Measurements from ENCODE around the gene ANXA6. TPM values are rescaled to one million over a fixed set of nuclear protein-coding genes. Genes with fewer than 3 reads are reported as not detected.
"Not testable (repeated sequence)": the region's sequence is repeated elsewhere in the genome, so short reads cannot be mapped to it uniquely, and the experiment has no call there.

ANXA6 gene
- total RNA-seq, 4 donors from 2014 or later = 359 to 435 (median 375) TPM

- ATAC-seq = no peak
- Histone ChIP-seq H3K27ac (no peak overlapping the region), H3K9me3 (no peaks in the 10 kb centered on the region), H3K36me3 (peaks cover 0 to 61% of the 10 kb centered on the region in 2 donors), H3K27me3 (no peaks in the 10 kb centered on the region), H3K4me1 (peaks cover 0 to 10% (median 6%) of the 10 kb centered on the region in 3 donors), H3K4me3 (no peak overlapping the region)
- 71% methylated on average over 1 of the region's 1 CpG; no CpG with 5 or more reads in 1 of the 2 donors for WGBS, 2 donors (ENCODE audit: low coverage in 1 of 2)
- TF ChIP-seq CTCF (IDR thresholded peaks at IDR 0.05) (no peak), POLR2AphosphoS5 (IDR thresholded peaks at IDR 0.05) (no peak), EP300 (IDR thresholded peaks at IDR 0.05) (no peak), POLR2A (IDR thresholded peaks at IDR 0.05) (no peak)
Measured at GRCh38 chr5:151178372-151178771, 20.8 kb upstream of the ANXA6 start.

- H3K4me1 ChIP-seq, H3K4me3 ChIP-seq, H3K27ac ChIP-seq, ATAC-seq, H3K27me3 ChIP-seq, H3K9me3 ChIP-seq: not testable (repeated sequence)
- 97 to 100% methylated on average over 1 to 5 of the region's 5 CpGs for WGBS, 2 donors (ENCODE audit: low coverage in 1 of 2)
- H3K36me3 ChIP-seq = peaks cover 0 to 40% of the 10 kb centered on the region in 2 donors
Measured at GRCh38 chr5:151176268-151176667, 18.7 kb upstream of the ANXA6 start.

GRCh38 chr5:151174612-151175101, 17.1 kb upstream of the ANXA6 start:
- Histone ChIP-seq H3K27me3 (no peaks in the 10 kb centered on the region), H3K9me3 (no peaks in the 10 kb centered on the region), H3K27ac (peak overlapping the region in 3 of 4 donors; percentile 26 to 66 (median 60)), H3K36me3 (peaks cover 0 to 24% of the 10 kb centered on the region in 2 donors), H3K4me1 (peaks cover 0 to 10% (median 6%) of the 10 kb centered on the region in 3 donors), H3K4me3 (peak overlapping the region in 1 of 2 donors; percentile 25)
- WGBS, 2 donors (ENCODE audit: low coverage in 1 of 2) = 63 to 77% methylated on average over 3 to 11 of the region's 15 CpGs
- peak; percentile 46 for ATAC-seq
- TF ChIP-seq POLR2AphosphoS5 (IDR thresholded peaks at IDR 0.05) (no peak), CTCF (IDR thresholded peaks at IDR 0.05) (no peak), POLR2A (IDR thresholded peaks at IDR 0.05) (no peak), EP300 (IDR thresholded peaks at IDR 0.05) (no peak)

- Histone ChIP-seq H3K27ac (peak overlapping the region; percentile 10 to 66 (median 43)), H3K27me3 (no peaks in the 10 kb centered on the region), H3K36me3 (peaks cover 0 to 17% of the 10 kb centered on the region in 2 donors), H3K9me3 (no peaks in the 10 kb centered on the region), H3K4me3 (peak overlapping the region in 1 of 2 donors; percentile 25), H3K4me1 (peaks cover 0 to 15% (median 11%) of the 10 kb centered on the region in 3 donors)
- no peak for TF ChIP-seq CTCF (IDR thresholded peaks at IDR 0.05)
- TF ChIP-seq POLR2AphosphoS5 (IDR thresholded peaks at IDR 0.05) = peak; percentile 8
- 80 to 84% methylated on average over 1 to 5 of the region's 11 CpGs for WGBS, 2 donors (ENCODE audit: low coverage in 1 of 2)
- ATAC-seq = peak; percentile 8
Measured at GRCh38 chr5:151173711-151174611, 16.4 kb upstream of the ANXA6 start.

- no peaks in the 10 kb centered on the region for H3K36me3 ChIP-seq
- H3K27me3 ChIP-seq = no peaks in the 10 kb centered on the region
- H3K27ac ChIP-seq = no peak overlapping the region
- TF ChIP-seq EP300 (IDR thresholded peaks at IDR 0.05) = no peak
- no peak for TF ChIP-seq CTCF (IDR thresholded peaks at IDR 0.05)
- TF ChIP-seq POLR2AphosphoS5 (IDR thresholded peaks at IDR 0.05) = no peak
- no peak for TF ChIP-seq POLR2A (IDR thresholded peaks at IDR 0.05)
- no peak overlapping the region for H3K4me3 ChIP-seq
- WGBS, 2 donors (ENCODE audit: low coverage in 1 of 2) = 86% methylated on average over 1 of the region's 1 CpG; no CpG with 5 or more reads in 1 of the 2 donors
- H3K4me1 ChIP-seq = peaks cover 0 to 21% (median 14%) of the 10 kb centered on the region in 3 donors
- ATAC-seq = no peak
- no peaks in the 10 kb centered on the region for H3K9me3 ChIP-seq
Measured at GRCh38 chr5:151171529-151171928, 13.9 kb upstream of the ANXA6 start.

Data from gastroesophageal sphincter (tissue), 4 donors.